Naive thymus-derived CD8-positive, alpha-beta T cell (primary cell): ENCODE measurements around the gene OGFR. TPM values are rescaled to one million over a fixed set of nuclear protein-coding genes. Genes with fewer than 3 reads are reported as not detected.

Source experiments
- ATAC-seq, 2 donors: fragments of 150-1000 bp; cut with Tn5 transposase in 1 of 2; sonication (Bioruptor Pico), chemical (Tn5 transposase) in 1 of 2; 1 replicate in 1 of 2; 2 replicates in 1 of 2; pipeline ENCODE4 v1.10.0; 2021; ENCODE audit warnings: mild to moderate bottlenecking in 2 of 2, moderate library complexity in 2 of 2
- POLR2A ChIA-PET: fragments of 350-600 bp; sonication (Branson Sonifier 250); formaldehyde crosslinking; loops from one replicate; lab custom pipeline; 2021; ENCODE audit warnings: antibody characterized with exemption; lab: Charles Lee
- DNase-seq, 10 donors: peaks; one replicate each; pipeline versions ENCODE4 v3.0.0 to v3.0.0-alpha.2; 2020 to 2022
- H3K27ac Mint-ChIP-seq, 10 donors: one replicate each; pipeline ENCODE4 v1.8.0; 2020 to 2022; ENCODE audit warnings: mild to moderate bottlenecking in 10 of 10, mixed read lengths in 10 of 10, moderate library complexity in 4 of 10, inconsistent platforms in 1 of 10
- H3K27me3 Mint-ChIP-seq, 5 donors: one replicate each; pipeline ENCODE4 v1.8.0; 2021 to 2022; ENCODE audit warnings: mixed read lengths in 5 of 5
- H3K36me3 Mint-ChIP-seq, 3 donors: one replicate each; pipeline ENCODE4 v1.8.0; 2020 to 2022; ENCODE audit warnings: mixed read lengths in 3 of 3, mild to moderate bottlenecking in 2 of 3, inconsistent platforms in 1 of 3
- H3K4me1 Mint-ChIP-seq, 4 donors: one replicate each; pipeline ENCODE4 v1.8.0; 2021 to 2022; ENCODE audit warnings: mixed read lengths in 4 of 4
- H3K4me3 Mint-ChIP-seq, 10 donors: one replicate each; pipeline ENCODE4 v1.8.0; 2020 to 2022; ENCODE audit warnings: mild to moderate bottlenecking in 10 of 10, mixed read lengths in 10 of 10, moderate library complexity in 6 of 10, inconsistent platforms in 1 of 10
- H3K9me3 Mint-ChIP-seq, 9 donors: one replicate each; pipeline ENCODE4 v1.8.0; 2020 to 2022; ENCODE audit warnings: mixed read lengths in 9 of 9, mild to moderate bottlenecking in 3 of 9, inconsistent platforms in 1 of 9, moderate library complexity in 1 of 9
- polyA plus RNA-seq, 3 donors: library from polyadenylated mRNA; unstranded; fragments of 300-500 nt; fragmentation: Illumina TruSeq; gene quantifications; one replicate each; pipeline ENCODE4 v1.2.3, GENCODE V29; 2021
- total RNA-seq, 8 experiments: library from RNA in 2 of 8; stranded (reverse) in 2 of 8; gene quantifications; one replicate each; pipeline ENCODE4 v1.2.3 and lab custom pipeline; 2021 to 2026

OGFR gene
- total and polyA plus RNA-seq, 5 experiments from 2014 or later, result 26.5 to 79.9 (median 58.2) TPM

GRCh38 chr20:62788607-62789006, 16.0 kb upstream of the OGFR start:
- H3K27ac Mint-ChIP-seq, result no peak overlapping the region
- ATAC-seq, result no peak
- DNase-seq, result no peak
- peaks cover 11 to 28% (median 19%) of the 10 kb centered on the region in 4 donors for H3K4me1 Mint-ChIP-seq
- H3K9me3 Mint-ChIP-seq, result no peaks in the 10 kb centered on the region
- no peaks in the 10 kb centered on the region for H3K27me3 Mint-ChIP-seq
- no peak overlapping the region for H3K4me3 Mint-ChIP-seq
- H3K36me3 Mint-ChIP-seq, result no peaks in the 10 kb centered on the region
- POLR2A ChIA-PET, result no interaction called here

DNA sequence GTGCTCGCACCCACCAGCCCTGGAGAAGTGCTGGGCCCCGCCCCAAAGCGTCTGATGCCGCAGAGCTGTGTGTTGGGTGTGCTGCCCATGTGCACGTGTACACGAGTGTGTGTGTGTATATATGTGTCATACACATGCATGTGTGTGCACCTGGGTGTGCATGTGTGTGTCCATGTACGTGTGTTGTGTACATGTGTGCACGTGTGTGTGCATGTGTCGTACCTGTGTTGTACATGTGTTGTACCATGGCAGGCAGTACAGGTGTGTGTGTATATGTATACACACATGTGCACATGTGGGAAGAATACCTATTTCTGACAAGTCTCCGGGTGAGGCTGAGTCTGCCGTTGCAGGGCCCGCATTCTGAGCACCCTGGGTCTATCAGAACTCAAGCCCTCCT, 14.6 kb upstream of the OGFR start:
- H3K9me3 Mint-ChIP-seq, result no peaks in the 10 kb centered on the region
- no peak overlapping the region for H3K27ac Mint-ChIP-seq
- H3K4me1 Mint-ChIP-seq, result peaks cover 11 to 33% (median 25%) of the 10 kb centered on the region in 4 donors
- DNase-seq (no peak), ATAC-seq (no peak)
- POLR2A ChIA-PET, result interaction anchor here (1.4 kb wide), 1 partner anchor 15 kb away, joined by 7 read pairs; the partner anchor contains the start of gene OGFR
- no peak overlapping the region for H3K4me3 Mint-ChIP-seq
- H3K27me3 Mint-ChIP-seq, result no peaks in the 10 kb centered on the region
- H3K36me3 Mint-ChIP-seq, result no peaks in the 10 kb centered on the region

- Mint-ChIP-seq H3K4me1 (peaks cover 11 to 36% (median 26%) of the 10 kb centered on the region in 4 donors), H3K4me3 (peak overlapping the region in 9 of 10 donors; percentile 20 to 78 (median 54)), H3K27ac (peak overlapping the region in 9 of 10 donors; percentile 77 to 92 (median 85)), H3K27me3 (no peaks in the 10 kb centered on the region), H3K36me3 (no peaks in the 10 kb centered on the region), H3K9me3 (no peaks in the 10 kb centered on the region)
- DNase-seq (peak; percentile 35 to 81 (median 65)), ATAC-seq (no peak)
- POLR2A ChIA-PET, result interaction anchor here (1.1 to 2.4 kb wide), 6 partner anchors 11 to 52 kb away, joined by 3 to 13 read pairs (median 6); partner anchors contain the start of gene OGFR
Observed at GRCh38 chr20:62791301-62792181, 13.1 kb upstream of the OGFR start.

DNA sequence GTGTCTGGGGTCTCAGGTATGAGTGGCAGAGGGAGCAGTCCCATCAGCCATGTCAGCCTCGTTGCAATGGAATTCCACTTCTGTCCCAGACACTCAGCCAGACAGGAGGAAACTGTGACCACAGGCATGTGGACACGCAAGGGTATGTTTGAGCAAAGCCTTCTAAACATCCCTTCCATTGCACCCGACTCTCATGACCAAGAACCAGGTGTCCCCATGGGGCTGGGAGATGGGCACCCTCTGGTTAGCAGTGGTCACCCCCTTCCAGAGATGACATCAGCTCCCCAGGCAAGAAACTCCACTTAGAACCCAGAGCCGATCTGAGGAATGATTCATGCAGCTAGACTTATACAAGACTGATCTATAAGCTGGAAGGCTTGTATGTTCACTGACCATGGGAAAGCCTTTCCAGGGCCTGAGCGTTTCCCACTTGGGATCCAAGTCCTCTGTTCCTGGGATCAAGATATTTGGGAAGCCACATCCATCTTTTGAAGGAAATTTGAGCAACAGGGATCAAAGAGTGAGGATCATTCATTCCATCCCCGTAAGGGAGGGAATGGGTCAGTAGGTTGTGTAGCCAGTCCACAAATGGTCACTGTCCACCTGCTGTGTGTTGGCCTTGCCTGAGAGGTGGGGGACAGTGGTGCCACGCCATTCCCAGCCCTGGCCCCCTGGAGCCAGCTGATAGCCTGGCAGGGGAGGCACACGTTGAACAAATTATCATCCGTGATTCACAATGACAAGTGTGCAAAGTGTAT, 12.3 kb upstream of the OGFR start:
- Mint-ChIP-seq H3K27me3 (no peaks in the 10 kb centered on the region), H3K4me3 (peak overlapping the region in 9 of 10 donors; percentile 6 to 90 (median 53)), H3K9me3 (no peaks in the 10 kb centered on the region), H3K36me3 (no peaks in the 10 kb centered on the region), H3K4me1 (peaks cover 11 to 41% (median 30%) of the 10 kb centered on the region in 4 donors), H3K27ac (peak overlapping the region; percentile 74 to 98 (median 92))
- DNase-seq (no peak), ATAC-seq (no peak)
- POLR2A ChIA-PET, result interaction anchor here (0.6 to 2.4 kb wide), 7 partner anchors 10 to 101 kb away, joined by 3 to 13 read pairs (median 4); partner anchors contain the start of gene OGFR

DNA sequence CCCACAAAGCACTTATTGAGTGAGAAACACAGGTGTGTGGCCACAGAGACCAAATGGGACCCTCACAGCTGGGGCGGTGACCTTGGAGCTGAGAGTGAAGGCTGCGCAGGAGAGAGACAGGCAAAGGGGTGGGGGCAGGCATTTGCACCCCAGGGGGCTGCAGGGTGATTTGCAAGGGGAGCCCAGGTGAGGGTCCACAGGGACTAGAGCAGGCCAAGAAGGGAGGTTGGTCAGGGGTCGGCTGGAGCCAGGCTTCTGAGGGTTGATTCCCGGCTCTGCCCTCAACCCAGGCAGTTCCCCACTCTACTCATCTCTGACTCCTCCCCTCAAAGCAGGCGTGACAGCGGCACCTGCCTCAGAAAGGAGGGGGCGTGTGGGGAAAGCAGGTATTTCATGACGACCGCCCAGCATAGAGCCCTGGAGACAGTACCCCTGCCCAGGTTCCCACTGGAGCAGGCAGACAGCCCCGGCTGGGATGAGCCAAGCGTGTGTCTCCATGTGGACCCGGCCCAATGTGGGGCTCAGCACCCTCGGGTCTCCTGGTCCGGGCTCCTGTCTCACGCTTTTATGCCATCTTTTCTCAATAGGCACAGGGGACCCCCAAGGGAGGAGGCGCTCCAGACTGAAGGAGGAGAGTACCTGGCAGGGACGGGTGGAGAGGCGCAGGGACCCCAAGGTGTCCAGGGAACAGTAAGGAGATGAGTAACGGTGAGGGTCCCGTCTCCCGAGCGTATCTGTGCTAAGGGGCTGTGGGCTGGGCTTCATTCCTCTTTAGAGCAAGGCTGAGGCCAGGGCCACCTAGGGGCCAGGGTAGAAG, 11.5 kb upstream of the OGFR start:
- ATAC-seq (no peak), DNase-seq (peak in 6 of 10 donors; percentile 31 to 43 (median 38))
- Mint-ChIP-seq H3K4me3 (peak overlapping the region; percentile 72 to 90 (median 82)), H3K27ac (peak overlapping the region; percentile 88 to 98 (median 96)), H3K9me3 (no peaks in the 10 kb centered on the region), H3K4me1 (peaks cover 11 to 44% (median 37%) of the 10 kb centered on the region in 4 donors), H3K36me3 (no peaks in the 10 kb centered on the region), H3K27me3 (no peaks in the 10 kb centered on the region)
- POLR2A ChIA-PET, result interaction anchor here (0.6 to 5.0 kb wide), 31 partner anchors 7 to 309 kb away, joined by 3 to 145 read pairs (median 6); partner anchors contain the start of genes COL9A3, GID8, NTSR1 and OGFR

- Mint-ChIP-seq H3K4me1 (peaks cover 14 to 48% (median 43%) of the 10 kb centered on the region in 4 donors), H3K27me3 (no peaks in the 10 kb centered on the region), H3K4me3 (peak overlapping the region; percentile 72 to 90 (median 82)), H3K9me3 (no peaks in the 10 kb centered on the region), H3K27ac (peak overlapping the region; percentile 88 to 98 (median 96)), H3K36me3 (peaks cover 0 to 4% (median 0%) of the 10 kb centered on the region in 3 donors)
- POLR2A ChIA-PET, result interaction anchor here (0.7 to 5.0 kb wide), 33 partner anchors 8 to 672 kb away, joined by 3 to 145 read pairs (median 5); partner anchors contain the start of genes COL9A3, DIDO1, GID8 and NTSR1
- DNase-seq (peak in 1 of 10 donors; percentile 31), ATAC-seq (peak in 1 of 2 donors; percentile 0)
Observed at GRCh38 chr20:62793757-62794006, 11.0 kb upstream of the OGFR start.

DNA sequence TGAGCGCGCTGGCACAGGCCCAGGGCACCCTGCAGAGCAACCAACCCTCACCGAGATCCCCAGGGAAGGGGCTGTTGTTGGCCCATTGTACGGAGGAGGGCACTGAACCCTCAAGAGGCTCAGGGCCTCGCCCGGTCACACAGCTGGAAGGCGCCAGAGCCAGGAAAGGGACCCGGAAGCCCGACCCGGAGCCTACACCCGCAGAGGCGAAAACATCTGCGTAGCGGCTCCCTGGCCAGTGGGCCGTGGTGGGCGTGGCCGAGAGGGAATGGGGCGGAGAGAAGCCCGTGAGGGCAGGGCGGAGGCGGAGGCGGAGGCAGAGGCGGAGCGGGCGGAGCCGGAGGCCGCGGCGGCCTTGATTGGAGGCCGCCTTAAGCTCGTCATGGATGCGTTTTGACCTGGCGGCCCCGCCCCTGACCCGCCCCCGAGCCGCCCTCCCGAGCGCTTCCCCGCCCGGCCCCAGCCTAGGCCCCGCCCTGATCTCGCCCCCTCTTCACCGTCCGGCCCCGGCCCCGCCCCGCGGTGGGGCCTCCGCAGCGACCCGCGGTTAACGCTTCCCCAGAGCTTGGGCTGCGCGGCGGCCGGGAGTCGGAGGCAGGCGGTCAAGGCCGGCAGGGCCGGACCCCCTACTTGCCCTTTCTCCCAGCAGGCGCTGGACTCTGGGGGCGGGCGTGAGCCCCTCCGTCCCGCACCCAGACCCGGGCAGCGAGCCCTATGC, 10.5 kb upstream of the OGFR start:
- H3K4me1 Mint-ChIP-seq, result peaks cover 14 to 48% (median 44%) of the 10 kb centered on the region in 4 donors
- peak overlapping the region; percentile 88 to 98 (median 96) for H3K27ac Mint-ChIP-seq
- ATAC-seq (peak; percentile 62 to 75), DNase-seq (peak; percentile 83 to 97 (median 94))
- no peaks in the 10 kb centered on the region for H3K27me3 Mint-ChIP-seq
- H3K4me3 Mint-ChIP-seq, result peak overlapping the region; percentile 82 to 90 (median 86)
- H3K36me3 Mint-ChIP-seq, result peaks cover 0 to 9% (median under 1%) of the 10 kb centered on the region in 3 donors
- H3K9me3 Mint-ChIP-seq, result no peaks in the 10 kb centered on the region
- POLR2A ChIA-PET, result interaction anchor here (0.6 to 5.0 kb wide), 46 partner anchors 8 to 946 kb away, joined by 3 to 145 read pairs (median 4); partner anchors contain the start of genes COL9A3, DIDO1, GID8 and NTSR1

GRCh38 chr20:62795023-62795761, 9.4 kb upstream of the OGFR start:
- H3K27me3 Mint-ChIP-seq, result no peaks in the 10 kb centered on the region
- POLR2A ChIA-PET, result interaction anchor here (0.7 to 5.0 kb wide), 27 partner anchors 9 to 385 kb away, joined by 3 to 145 read pairs (median 6); partner anchors contain the start of genes COL9A3, GID8, NTSR1 and OGFR
- DNase-seq, result peak; percentile 60 to 86 (median 70)
- H3K27ac Mint-ChIP-seq, result peak overlapping the region; percentile 88 to 98 (median 95)
- no peaks in the 10 kb centered on the region for H3K9me3 Mint-ChIP-seq
- peak; percentile 19 to 40 for ATAC-seq
- peaks cover 0 to 19% (median 4%) of the 10 kb centered on the region in 3 donors for H3K36me3 Mint-ChIP-seq
- H3K4me1 Mint-ChIP-seq, result peaks cover 14 to 50% (median 46%) of the 10 kb centered on the region in 4 donors
- peak overlapping the region; percentile 82 to 90 (median 86) for H3K4me3 Mint-ChIP-seq

- Mint-ChIP-seq H3K27me3 (no peaks in the 10 kb centered on the region), H3K36me3 (peaks cover 0 to 26% (median 4%) of the 10 kb centered on the region in 3 donors), H3K4me1 (peaks cover 11 to 42% (median 37%) of the 10 kb centered on the region in 4 donors), H3K9me3 (no peaks in the 10 kb centered on the region), H3K27ac (peak overlapping the region in 9 of 10 donors; percentile 11 to 92 (median 83)), H3K4me3 (peak overlapping the region; percentile 69 to 89 (median 82))
- ATAC-seq (no peak), DNase-seq (no peak)
- POLR2A ChIA-PET, result interaction anchor here (0.6 to 5.0 kb wide), 12 partner anchors 9 to 145 kb away, joined by 3 to 145 read pairs (median 3); partner anchors contain the start of genes OGFR and TCFL5
Observed at GRCh38 chr20:62796699-62797491, 7.7 kb upstream of the OGFR start.
